GM12878 (cell line): ENCODE results near the gene TSPAN2. TPM values are rescaled to one million over a fixed set of nuclear protein-coding genes. Genes with fewer than 3 reads are reported as not detected.

Source experiments
- ATAC-seq: fragments of 200-7000 bp; cut with Tn5 transposase; 3 replicates; pipeline ENCODE4 v1.9.1; 2020; ENCODE audit warnings: mild to moderate bottlenecking, moderate library complexity
- BruUV-seq: library from RNA; stranded (reverse); fragments of 400-500 nt; replicated peaks from 2 replicates; lab custom pipeline; 2021; lab: Mats Ljungman, UMichigan
- CTCF ChIA-PET: fragments of 300-600 bp; sonication (Branson Sonifier 250); formaldehyde crosslinking; extraction: SDS; loops from one replicate; lab custom pipeline; 2021; ENCODE audit warnings: inconsistent platforms; lab: Yijun Ruan, JAX
- POLR2A ChIA-PET: fragments of 350-600 bp; formaldehyde crosslinking; extraction: SDS; loops from one replicate; lab custom pipeline; 2021; ENCODE audit warnings: inconsistent platforms; lab: Charles Lee
- RAD21 ChIA-PET: fragments of 300-600 bp; sonication (Branson Sonifier 250); formaldehyde crosslinking; loops from one replicate; lab custom pipeline; 2023; ENCODE audit warnings: antibody characterized with exemption; ENCODE audit not compliant: unreplicated experiment; lab: Charles Lee
- SMC1A ChIA-PET: fragments of 300-600 bp; sonication (Branson Sonifier 250); formaldehyde crosslinking; loops from one replicate; lab custom pipeline; 2023; ENCODE audit not compliant: unreplicated experiment, uncharacterized antibody; lab: Charles Lee
- DNase-seq: peaks from one replicate; pipeline ENCODE4 v3.0.0-alpha.2; 2011; ENCODE audit warnings: low read depth, low spot score
- FAIRE-seq: peaks from 3 replicates; lab custom pipeline; 2011; peaks lifted over from hg19 to GRCh38; lab: Jason Lieb, UNC
- H2AFZ ChIP-seq: 2 replicates; pipeline ENCODE4 v1.6.0; 2011; ENCODE audit warnings: low read depth, low read length, control low read depth; ENCODE audit not compliant: control insufficient read depth
- H3K27ac ChIP-seq: 2 replicates; pipeline ENCODE4 v1.5.1; 2011; ENCODE audit warnings: control low read depth; ENCODE audit not compliant: control insufficient read depth, insufficient read depth
- H3K27me3 ChIP-seq, 2 experiments: replicated peaks in 1 of 2; 2 replicates each; pipeline versions ENCODE4 v1.6.0 to v1.6.1; 2011; ENCODE audit warnings: low read length in 1 of 2; ENCODE audit not compliant: control insufficient read depth in 2 of 2, insufficient read depth in 2 of 2
- H3K36me3 ChIP-seq, 2 experiments: 2 replicates each; pipeline ENCODE4 v1.5.1; 2011; ENCODE audit warnings: low read length in 1 of 2; ENCODE audit not compliant: control insufficient read depth in 2 of 2, insufficient read depth in 2 of 2
- H3K4me1 ChIP-seq: 2 replicates; pipeline ENCODE4 v1.6.1; 2011; ENCODE audit warnings: mild to moderate bottlenecking, low read length, moderate library complexity, mixed read lengths; ENCODE audit not compliant: control insufficient read depth, insufficient read depth
- H3K4me2 ChIP-seq: 2 replicates; pipeline ENCODE4 v1.6.0; 2011; ENCODE audit warnings: control low read depth; ENCODE audit not compliant: control insufficient read depth, insufficient read depth
- H3K4me3 ChIP-seq: fragments of 200-600 bp; sonication (generic); 2 replicates; pipeline ENCODE4 v1.5.1; 2016
- H3K79me2 ChIP-seq: 2 replicates; pipeline ENCODE4 v1.6.0; 2011; ENCODE audit warnings: low read length; ENCODE audit not compliant: control insufficient read depth, insufficient read depth
- H3K9ac ChIP-seq: 2 replicates; pipeline ENCODE4 v1.8.0; 2011; ENCODE audit warnings: low read length, control low read depth, mixed read lengths; ENCODE audit not compliant: control insufficient read depth, insufficient read depth
- H3K9me3 ChIP-seq: replicated peaks from 3 replicates; pipeline ENCODE4 v1.5.1; 2011; ENCODE audit warnings: mild to moderate bottlenecking, low read length; ENCODE audit not compliant: control insufficient read depth, insufficient read depth
- H4K20me1 ChIP-seq: 2 replicates; pipeline ENCODE4 v1.6.0; 2011; ENCODE audit not compliant: control insufficient read depth, insufficient read depth
- EGR1 ChIP-seq, 2 experiments: IDR thresholded peaks; 1 replicate in 1 of 2; 2 replicates in 1 of 2; pipeline ENCODE4 v1.6.1; 2011 to 2012; ENCODE audit warnings: low read depth in 2 of 2, low read length in 2 of 2, borderline replicate concordance in 1 of 2, mild to moderate bottlenecking in 1 of 2, moderate library complexity in 1 of 2
- ETV6 ChIP-seq, 2 experiments: fragments of 450-650 bp in 1 of 2; IDR thresholded peaks in 1 of 2; conservative IDR thresholded peaks in 1 of 2; 2 replicates each; pipeline ENCODE4 v1.6.1; 2014; ENCODE audit warnings: antibody characterized with exemption in 1 of 2, borderline replicate concordance in 1 of 2, low read depth in 1 of 2, mild to moderate bottlenecking in 1 of 2, moderate library complexity in 1 of 2
- FOXK2 ChIP-seq: fragments of 450-650 bp; IDR thresholded peaks from 2 replicates; pipeline ENCODE4 v1.6.1; 2017; ENCODE audit warnings: mild to moderate bottlenecking, moderate library complexity
- HDGF ChIP-seq: fragments of 450-650 bp; IDR thresholded peaks from 2 replicates; pipeline ENCODE4 v1.6.1; 2016; ENCODE audit warnings: antibody characterized with exemption
- KAT2A ChIP-seq: conservative IDR thresholded peaks from 2 replicates; pipeline ENCODE4 v1.6.1; 2011; ENCODE audit warnings: low read depth, low read length; ENCODE audit not compliant: control insufficient read depth
- LARP7 ChIP-seq: fragments of 450-650 bp; IDR thresholded peaks from 2 replicates; pipeline ENCODE4 v1.6.1; 2017; ENCODE audit warnings: mild to moderate bottlenecking
- MYC ChIP-seq: IDR thresholded peaks from 2 replicates; pipeline ENCODE4 v1.6.1; 2011; ENCODE audit warnings: mild to moderate bottlenecking, low read length, moderate library complexity, inconsistent platforms; ENCODE audit not compliant: insufficient read depth, insufficient replicate concordance, insufficient read length, severe bottlenecking
- PML ChIP-seq: IDR thresholded peaks from 2 replicates; pipeline ENCODE4 v1.6.1; 2012; ENCODE audit warnings: low read length, inconsistent platforms
- POU2F2 ChIP-seq: IDR thresholded peaks from 3 replicates; pipeline ENCODE4 v1.6.1; 2011; ENCODE audit warnings: low read depth, mild to moderate bottlenecking, low read length, borderline replicate concordance
- TCF7 ChIP-seq: IDR thresholded peaks from 2 replicates; pipeline ENCODE4 v1.6.1; 2014; ENCODE audit warnings: antibody characterized with exemption, borderline replicate concordance
- WGBS: methylation state at CpG from one replicate; pipeline ENCODE4 v1.1.6; 2016; ENCODE audit warnings: low lambda C conversion rate; ENCODE audit not compliant: insufficient replicate concordance, insufficient coverage; ENCODE audit errors: missing lambda C conversion rate; 5-methylcytosine and 5-hydroxymethylcytosine counted together
- in situ Hi-C: fragments of 300-500 bp; cut with MboI; formaldehyde crosslinking; loops from 9 replicates; pipeline ENCODE4 v1.14.3; 2018; ENCODE audit warnings: mixed read lengths
- intact Hi-C: fragments of 100-400 bp; cut with micrococcal nuclease; formaldehyde crosslinking; loops from one replicate; pipeline ENCODE4 v1.14.2; 2022; ENCODE audit not compliant: unreplicated experiment
- polyA plus RNA-seq, 11 experiments: library from polyadenylated mRNA; depleted of rRNA in 4 of 11; unstranded in 6 of 11; stranded (reverse) in 5 of 11; fragments of >200 nt; fragmentation: Nextera tagmentation in 4 of 11; fragmentation: Illumina TruSeq in 1 of 11; extraction: Ambion mirVana in 4 of 11; extraction: Trizol in 1 of 11; gene quantifications; 1 replicate in 1 of 11; 2 replicates in 10 of 11; pipeline versions ENCODE4 v1.2.1 to v1.2.3, GENCODE V29; 2011 to 2016; ENCODE audit warnings: inconsistent platforms in 2 of 11, missing spikeins in 2 of 11, low read depth in 1 of 11
- total RNA-seq, 4 experiments: library from RNA; depleted of rRNA in 3 of 4; stranded (reverse); fragments of >200 nt in 3 of 4; fragmentation: Illumina TruSeq in 1 of 4; extraction: Trizol in 1 of 4; gene quantifications; 2 replicates each; pipeline versions ENCODE4 v1.2.1 to v1.2.3, GENCODE V29; 2013 to 2021
- TF ChIP-seq, protein P1 (sequence below), 3 experiments: IDR thresholded peaks in 2 of 3; conservative IDR thresholded peaks in 1 of 3; 2 replicates each; pipeline ENCODE4 v1.5.1; 2011; ENCODE audit warnings: low read depth in 3 of 3, low read length in 3 of 3, mild to moderate bottlenecking in 3 of 3, control low read depth in 2 of 3, moderate library complexity in 2 of 3, inconsistent platforms in 1 of 3, mixed read lengths in 1 of 3; ENCODE audit not compliant: control insufficient read depth in 2 of 3, insufficient read depth in 1 of 3; ENCODE audit errors: extremely low read depth in 1 of 3

The TSPAN2 gene
- total and polyA plus RNA-seq, 10 of the 15 experiments (the other 5 are each of a cell fraction or from before 2014, with no cell fraction given), result under 0.01 to 0.73 TPM; not detected in 8

DNA sequence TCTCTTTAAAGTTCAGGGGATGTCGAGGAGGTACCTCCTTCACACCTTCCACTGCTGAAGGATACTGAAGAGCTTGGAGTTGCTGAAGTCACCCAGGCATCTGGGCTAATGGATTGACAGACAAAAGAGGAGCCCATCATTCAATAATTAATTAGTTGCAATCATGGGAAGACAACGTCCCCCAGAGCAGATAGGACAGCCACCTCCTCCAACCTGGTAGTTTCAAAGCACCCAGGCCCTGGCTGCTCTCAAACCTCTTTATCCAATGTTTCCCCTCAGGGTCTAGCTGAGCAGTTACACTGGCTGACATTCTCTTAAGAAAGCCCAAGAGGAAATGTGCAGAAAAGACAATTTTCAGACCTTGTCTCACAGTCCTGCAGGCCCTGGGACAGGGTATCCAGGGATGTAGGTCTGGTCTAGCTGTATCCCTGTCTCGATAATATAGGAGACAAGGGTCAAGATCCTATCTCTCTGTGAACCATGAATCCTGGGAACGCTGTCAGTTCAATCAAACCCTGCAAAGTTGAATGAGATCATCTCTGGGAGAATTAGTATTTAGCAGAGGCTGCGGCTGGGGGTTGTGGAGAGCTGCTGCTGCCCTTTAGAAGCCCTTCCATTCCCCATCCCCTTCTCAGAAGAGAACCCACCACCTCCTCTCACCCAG is 1.1 kb downstream of the TSPAN2 start:
- 42% methylated on average over 5 of the region's 5 CpGs for WGBS
- no peak overlapping the region for H3K27ac ChIP-seq
- H3K4me1 ChIP-seq, result no peaks in the 10 kb centered on the region

More for the DNA sequence above, 1.1 kb downstream of the TSPAN2 start:
- Histone ChIP-seq H3K4me2 (no peak overlapping the region), H4K20me1 (no peaks in the 10 kb centered on the region), H3K9ac (no peak overlapping the region), H3K9me3 (no peaks in the 10 kb centered on the region; the same call in 2 of the 3 replicates), H3K4me3 (no peak overlapping the region), H2AFZ (no peak overlapping the region), H3K27me3 (peaks cover 5 to 13% of the 10 kb centered on the region in 2 experiments), H3K79me2 (no peaks in the 10 kb centered on the region), H3K36me3 (no peaks in the 10 kb centered on the region)
- no TSS peak for BruUV-seq
- ChIA-PET RAD21 (interaction anchor here (0.6 to 2.6 kb wide), 9 partner anchors 9 to 741 kb away, joined by 3 to 10 read pairs (median 6); no protein-coding TSS in a partner anchor), CTCF (interaction anchor here (0.8 to 4.8 kb wide), 7 partner anchors 9 to 37 kb away, joined by 3 to 33 read pairs (median 5); no protein-coding TSS in a partner anchor), SMC1A (interaction anchor here (0.9 to 11.4 kb wide), 9 partner anchors 9 to 110 kb away, joined by 3 to 77 read pairs (median 4); no protein-coding TSS in a partner anchor), POLR2A (interaction anchor here (1.1 to 1.7 kb wide), 3 partner anchors 9 to 17 kb away, joined by 4 to 8 read pairs (median 7); no protein-coding TSS in a partner anchor)
- in situ Hi-C loops, result no loop called here
- no peak for TF ChIP-seq ETV6 (conservative IDR thresholded peaks at IDR 0.05 in 1 of 2, IDR thresholded peaks at IDR 0.05 in 1 of 2; ENCODE audit: borderline replicate concordance in 1 of 2, low read depth in 1 of 2)
- no peak for TF ChIP-seq MYC
- no peak for TF ChIP-seq LARP7
- TF ChIP-seq TCF7, result no peak
- TF ChIP-seq KAT2A, result no peak
- no peak for TF ChIP-seq POU2F2
- no peak for TF ChIP-seq HDGF
- no peak for TF ChIP-seq PML
- no peak for TF ChIP-seq EGR1 (IDR thresholded peaks at IDR 0.05; ENCODE audit: borderline replicate concordance in 1 of 2, low read depth in 2 of 2, low read length in 2 of 2)
- TF ChIP-seq, protein P1, sequence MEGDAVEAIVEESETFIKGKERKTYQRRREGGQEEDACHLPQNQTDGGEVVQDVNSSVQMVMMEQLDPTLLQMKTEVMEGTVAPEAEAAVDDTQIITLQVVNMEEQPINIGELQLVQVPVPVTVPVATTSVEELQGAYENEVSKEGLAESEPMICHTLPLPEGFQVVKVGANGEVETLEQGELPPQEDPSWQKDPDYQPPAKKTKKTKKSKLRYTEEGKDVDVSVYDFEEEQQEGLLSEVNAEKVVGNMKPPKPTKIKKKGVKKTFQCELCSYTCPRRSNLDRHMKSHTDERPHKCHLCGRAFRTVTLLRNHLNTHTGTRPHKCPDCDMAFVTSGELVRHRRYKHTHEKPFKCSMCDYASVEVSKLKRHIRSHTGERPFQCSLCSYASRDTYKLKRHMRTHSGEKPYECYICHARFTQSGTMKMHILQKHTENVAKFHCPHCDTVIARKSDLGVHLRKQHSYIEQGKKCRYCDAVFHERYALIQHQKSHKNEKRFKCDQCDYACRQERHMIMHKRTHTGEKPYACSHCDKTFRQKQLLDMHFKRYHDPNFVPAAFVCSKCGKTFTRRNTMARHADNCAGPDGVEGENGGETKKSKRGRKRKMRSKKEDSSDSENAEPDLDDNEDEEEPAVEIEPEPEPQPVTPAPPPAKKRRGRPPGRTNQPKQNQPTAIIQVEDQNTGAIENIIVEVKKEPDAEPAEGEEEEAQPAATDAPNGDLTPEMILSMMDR (IDR thresholded peaks at IDR 0.05 in 2 of 3, conservative IDR thresholded peaks at IDR 0.05 in 1 of 3; ENCODE audit: control insufficient read depth in 2 of 3, extremely low read depth in 1 of 3, insufficient read depth in 1 of 3, low read depth in 3 of 3, low read length in 3 of 3), result no peak
- TF ChIP-seq FOXK2, result no peak
- FAIRE-seq (no peak), DNase-seq (no peak), ATAC-seq (no peak)
- intact Hi-C loops, result no loop called here
